ENCODE data around the gene LGR4.
A peak's percentile ranks its signal among the peaks of the same experiment; 100 is the strongest.

Gene LGR4

GRCh38 chr11:27353593-27354358 is 118.8 kb downstream of the LGR4 start:
- H3K4me1 ChIP-seq (ENCODE audit: control insufficient read depth, insufficient read depth, low read length): peaks cover 9% of the 10 kb centered on the region
- no peak overlapping the region for H3K4me3 ChIP-seq (ENCODE audit: low read depth, low read length)
- no peaks in the 10 kb centered on the region; the same call in 1 of the 2 replicates for H3K9me3 ChIP-seq (ENCODE audit: control insufficient read depth, insufficient read depth, low read depth, low read length)
- no peaks in the 10 kb centered on the region for H3K36me3 ChIP-seq (ENCODE audit: control insufficient read depth in 2 of 2, insufficient read depth in 1 of 2, low read length in 2 of 2)
- TF ChIP-seq SCRT2 (tag by site-specific recombination; IDR thresholded peaks at IDR 0.05): no peak
- 0 out of 2 replicates have a peak, but pooled peaks have one; percentile 22 for TF ChIP-seq PRDM6 (tag by site-specific recombination; IDR thresholded peaks at IDR 0.05)
- POLR2A ChIA-PET: no interaction called here
- CTCF ChIA-PET: no interaction called here
- H3K27ac ChIP-seq (ENCODE audit: extremely low read depth, low read depth, low read length): no peak overlapping the region

- Histone ChIP-seq H3K4me1 (ENCODE audit: control insufficient read depth, insufficient read depth, low read length) (peaks cover 15% of the 10 kb centered on the region), H3K36me3 (ENCODE audit: control insufficient read depth in 2 of 2, insufficient read depth in 1 of 2, low read length in 2 of 2) (no peaks in the 10 kb centered on the region), H3K9me3 (ENCODE audit: control insufficient read depth, insufficient read depth, low read depth, low read length) (no peaks in the 10 kb centered on the region), H3K27ac (ENCODE audit: extremely low read depth, low read depth, low read length) (no peak overlapping the region), H3K4me3 (ENCODE audit: low read depth, low read length) (no peak overlapping the region)
- CTCF ChIA-PET: no interaction called here
- POLR2A ChIA-PET: no interaction called here
- TF ChIP-seq EGR2 (tag by site-specific recombination; IDR thresholded peaks at IDR 0.05; ENCODE audit: low read depth) (no peak), SALL2 (tag by site-specific recombination; IDR thresholded peaks at IDR 0.05; ENCODE audit: borderline replicate concordance) (no peak), ZNF362 (tag by site-specific recombination; IDR thresholded peaks at IDR 0.05) (no peak), ZNF341 (tag by site-specific recombination; IDR thresholded peaks at IDR 0.05; ENCODE audit: low read depth) (no peak), ZNF660 (tag by site-specific recombination; IDR thresholded peaks at IDR 0.05) (no peak)
These were observed 119.8 kb downstream of the LGR4 start for GRCh38 chr11:27352781-27353180.

GRCh38 chr11:27350511-27350910 is 122.1 kb downstream of the LGR4 start:
- ChIA-PET CTCF (no interaction called here), POLR2A (no interaction called here)
- peaks cover 15% of the 10 kb centered on the region for H3K4me1 ChIP-seq (ENCODE audit: control insufficient read depth, insufficient read depth, low read length)
- TF ChIP-seq ZNF121 (tag by site-specific recombination; IDR thresholded peaks at IDR 0.05): no peak
- no peak for TF ChIP-seq ZNF221 (tag by site-specific recombination; IDR thresholded peaks at IDR 0.05; ENCODE audit: borderline replicate concordance)
- 0 out of 2 replicates have a peak, but pooled peaks have one; percentile 9 for TF ChIP-seq ZBTB44 (tag by site-specific recombination; IDR thresholded peaks at IDR 0.05)
- peak; percentile 78 for TF ChIP-seq PRDM6 (tag by site-specific recombination; IDR thresholded peaks at IDR 0.05)
- TF ChIP-seq ZNF140 (tag by site-specific recombination; IDR thresholded peaks at IDR 0.05): no peak
- TF ChIP-seq PRDM4 (tag by site-specific recombination; IDR thresholded peaks at IDR 0.05): no peak
- TF ChIP-seq SETDB1 (IDR thresholded peaks at IDR 0.05; ENCODE audit: insufficient read length, low read length): no peak
- H3K27ac ChIP-seq (ENCODE audit: extremely low read depth, low read depth, low read length): no peak overlapping the region
- no peaks in the 10 kb centered on the region for H3K9me3 ChIP-seq (ENCODE audit: control insufficient read depth, insufficient read depth, low read depth, low read length)
- H3K36me3 ChIP-seq (ENCODE audit: control insufficient read depth in 2 of 2, insufficient read depth in 1 of 2, low read length in 2 of 2): peaks cover 0 to 4% of the 10 kb centered on the region in 2 experiments; a peak in 1 of 3 replicates
- H3K4me3 ChIP-seq (ENCODE audit: low read depth, low read length): no peak overlapping the region
